ENCODE data around the gene ZNF544. TPM values are rescaled to one million over a fixed set of nuclear protein-coding genes. Genes with fewer than 3 reads are reported as not detected.
A peak's percentile ranks its signal among the peaks of the same experiment; 100 is the strongest.

Gene ZNF544
- polyA plus RNA-seq (ENCODE audit: low read depth in 6 of 6), result 10 to 100 TPM; 16.4 to 41.1 (median 23.1) TPM

GRCh38 chr19:58228585-58229254 lies at the start of gene ZNF544:
TSS of gene ZNF544 (plus strand) at chr19:58228914. CDS start at chr19:58244024, 15,110 bp downstream.
- H3K27me3 Mint-ChIP-seq, result no peaks in the 10 kb centered on the region
- H3K9me3 Mint-ChIP-seq, result peaks cover 6 to 17% (median 10%) of the 10 kb centered on the region in 7 donors
- peak within 1 kb of the TSS in 5 of 6 donors; percentile 79 to 92 (median 81) for H3K27ac Mint-ChIP-seq
- H3K4me3 Mint-ChIP-seq, result peak within 1 kb of the TSS; percentile 90 to 98 (median 97)
- DNase-seq (peak; percentile 50), ATAC-seq (ENCODE audit: low read depth in 2 of 2) (peak; percentile 74 to 79)
- H3K4me1 Mint-ChIP-seq, result peaks cover 15 to 40% (median 36%) of the 10 kb centered on the region in 3 donors
- H3K36me3 Mint-ChIP-seq, result peaks cover 35 to 47% of the 10 kb centered on the region in 2 donors

GRCh38 chr19:58181902-58182576 lies 46.7 kb upstream of the ZNF544 start:
- no peaks in the 10 kb centered on the region for H3K27me3 Mint-ChIP-seq
- ATAC-seq (ENCODE audit: low read depth in 2 of 2) (peak in 1 of 2 donors; percentile 9), DNase-seq (peak; percentile 61)
- peak overlapping the region; percentile 99 to 100 (median 99) for H3K27ac Mint-ChIP-seq
- peaks cover 10 to 84% (median 52%) of the 10 kb centered on the region in 7 donors for H3K9me3 Mint-ChIP-seq
- peak overlapping the region; percentile 82 to 99 (median 96) for H3K4me3 Mint-ChIP-seq
- peaks cover 19 to 35% of the 10 kb centered on the region in 2 donors for H3K36me3 Mint-ChIP-seq
- H3K4me1 Mint-ChIP-seq, result peaks cover 21 to 26% (median 26%) of the 10 kb centered on the region in 3 donors

- Mint-ChIP-seq H3K36me3 (peaks cover 19 to 35% of the 10 kb centered on the region in 2 donors), H3K27ac (peak overlapping the region; percentile 99 to 100 (median 99)), H3K27me3 (no peaks in the 10 kb centered on the region), H3K4me3 (peak overlapping the region; percentile 82 to 99 (median 96)), H3K4me1 (peaks cover 21 to 26% (median 26%) of the 10 kb centered on the region in 3 donors), H3K9me3 (peaks cover 10 to 83% (median 55%) of the 10 kb centered on the region in 7 donors)
- DNase-seq, result no peak
- peak; percentile 64 to 72 for ATAC-seq (ENCODE audit: low read depth in 2 of 2)
Observed at GRCh38 chr19:58182577-58182988, 46.1 kb upstream of the ZNF544 start.

- ATAC-seq (ENCODE audit: low read depth in 2 of 2) (peak; percentile 86 to 87), DNase-seq (peak; percentile 95)
- H3K36me3 Mint-ChIP-seq, result peaks cover 19 to 35% of the 10 kb centered on the region in 2 donors
- H3K27ac Mint-ChIP-seq, result peak within 1 kb of the TSS; percentile 99 to 100 (median 99)
- H3K4me1 Mint-ChIP-seq, result peaks cover 21 to 26% (median 26%) of the 10 kb centered on the region in 3 donors
- peaks cover 10 to 83% (median 60%) of the 10 kb centered on the region in 7 donors for H3K9me3 Mint-ChIP-seq
- no peaks in the 10 kb centered on the region for H3K27me3 Mint-ChIP-seq
- H3K4me3 Mint-ChIP-seq, result peak within 1 kb of the TSS; percentile 82 to 99 (median 96)
Observed at GRCh38 chr19:58182989-58183816, 45.5 kb upstream of the ZNF544 start, which contains the start of gene ZNF274. TSS of gene ZNF274 (plus strand) at chr19:58183061. CDS start at chr19:58183966, 905 bp downstream.

- peaks cover 21 to 37% of the 10 kb centered on the region in 2 donors for H3K36me3 Mint-ChIP-seq
- peak in 1 of 2 donors; percentile 0 for ATAC-seq (ENCODE audit: low read depth in 2 of 2)
Observed at GRCh38 chr19:58183817-58184215, 44.9 kb upstream of the ZNF544 start.

GRCh38 chr19:58196901-58197616 lies 31.7 kb upstream of the ZNF544 start:
- no peaks in the 10 kb centered on the region for H3K27me3 Mint-ChIP-seq
- no peak overlapping the region for H3K27ac Mint-ChIP-seq
- H3K4me3 Mint-ChIP-seq, result peak overlapping the region in 2 of 8 donors; percentile 10 to 73
- ATAC-seq (ENCODE audit: low read depth in 2 of 2) (no peak), DNase-seq (peak; percentile 3)
- peaks cover 71 to 80% of the 10 kb centered on the region in 2 donors for H3K36me3 Mint-ChIP-seq
- H3K9me3 Mint-ChIP-seq, result peaks cover 17 to 95% (median 87%) of the 10 kb centered on the region in 7 donors
- peaks cover 2 to 10% (median 4%) of the 10 kb centered on the region in 3 donors for H3K4me1 Mint-ChIP-seq

More at GRCh38 chr19:58183817-58184215, 44.9 kb upstream of the ZNF544 start:
- H3K27me3 Mint-ChIP-seq, result no peaks in the 10 kb centered on the region
- peaks cover 21 to 26% (median 26%) of the 10 kb centered on the region in 3 donors for H3K4me1 Mint-ChIP-seq
- H3K9me3 Mint-ChIP-seq, result peaks cover 10 to 85% (median 59%) of the 10 kb centered on the region in 7 donors
- peak overlapping the region; percentile 82 to 99 (median 96) for H3K4me3 Mint-ChIP-seq
- no peak for DNase-seq
- H3K27ac Mint-ChIP-seq, result peak overlapping the region; percentile 99 to 100 (median 99)

- H3K36me3 Mint-ChIP-seq, result peaks cover 67 to 82% of the 10 kb centered on the region in 2 donors
- H3K4me1 Mint-ChIP-seq, result peaks cover 5 to 23% (median 7%) of the 10 kb centered on the region in 3 donors
- peak overlapping the region in 2 of 6 donors; percentile 28 to 44 for H3K27ac Mint-ChIP-seq
- H3K4me3 Mint-ChIP-seq, result peak overlapping the region in 1 of 8 donors; percentile 5
- no peak for DNase-seq
- ATAC-seq (ENCODE audit: low read depth in 2 of 2), result no peak
- no peaks in the 10 kb centered on the region for H3K27me3 Mint-ChIP-seq
- peaks cover 31 to 99% (median 92%) of the 10 kb centered on the region in 7 donors for H3K9me3 Mint-ChIP-seq
Observed at GRCh38 chr19:58203814-58204475, 24.8 kb upstream of the ZNF544 start.

- no peak overlapping the region for H3K27ac Mint-ChIP-seq
Observed at GRCh38 chr19:58204566-58204965, 24.1 kb upstream of the ZNF544 start.

GRCh38 chr19:58209577-58209976 lies 19.1 kb upstream of the ZNF544 start:
- no peak for DNase-seq
- Mint-ChIP-seq H3K27ac (peak overlapping the region in 1 of 6 donors; percentile 30), H3K36me3 (peaks cover 79 to 87% of the 10 kb centered on the region in 2 donors), H3K4me1 (peaks cover 4 to 17% (median 7%) of the 10 kb centered on the region in 3 donors), H3K4me3 (peak overlapping the region in 1 of 8 donors; percentile 68), H3K27me3 (no peaks in the 10 kb centered on the region), H3K9me3 (peaks cover 36 to 100% (median 99%) of the 10 kb centered on the region in 7 donors)
- ATAC-seq (ENCODE audit: low read depth in 2 of 2), result no peak

More at GRCh38 chr19:58204566-58204965, 24.1 kb upstream of the ZNF544 start:
- Mint-ChIP-seq H3K9me3 (peaks cover 37 to 99% (median 94%) of the 10 kb centered on the region in 7 donors), H3K4me3 (no peak overlapping the region), H3K27me3 (no peaks in the 10 kb centered on the region), H3K4me1 (peaks cover 5 to 27% (median 7%) of the 10 kb centered on the region in 3 donors), H3K36me3 (peaks cover 71 to 88% of the 10 kb centered on the region in 2 donors)
- DNase-seq (no peak), ATAC-seq (ENCODE audit: low read depth in 2 of 2) (no peak)

- H3K27ac Mint-ChIP-seq, result no peak overlapping the region
- H3K4me1 Mint-ChIP-seq, result peaks cover 0 to 10% (median 7%) of the 10 kb centered on the region in 3 donors
- peaks cover 55 to 62% of the 10 kb centered on the region in 2 donors for H3K36me3 Mint-ChIP-seq
- peaks cover 15 to 98% (median 94%) of the 10 kb centered on the region in 7 donors for H3K9me3 Mint-ChIP-seq
- H3K4me3 Mint-ChIP-seq, result peak overlapping the region in 1 of 8 donors; percentile 47
- DNase-seq (no peak), ATAC-seq (ENCODE audit: low read depth in 2 of 2) (no peak)
- H3K27me3 Mint-ChIP-seq, result no peaks in the 10 kb centered on the region
Observed at GRCh38 chr19:58212336-58213074, 16.2 kb upstream of the ZNF544 start.

- no peak for ATAC-seq (ENCODE audit: low read depth in 2 of 2)
- no peak for DNase-seq
- Mint-ChIP-seq H3K4me3 (no peak overlapping the region), H3K9me3 (peaks cover 10 to 98% (median 93%) of the 10 kb centered on the region in 7 donors), H3K27ac (no peak overlapping the region), H3K27me3 (no peaks in the 10 kb centered on the region), H3K4me1 (peaks cover 0 to 5% (median 1%) of the 10 kb centered on the region in 3 donors), H3K36me3 (peaks cover 50 to 59% of the 10 kb centered on the region in 2 donors)
Observed at GRCh38 chr19:58213075-58213369, 15.7 kb upstream of the ZNF544 start.
